Measurements from ENCODE around the gene PRICKLE2.

Gene PRICKLE2

GRCh38 chr3:64073158-64073761, 152.0 kb downstream of the PRICKLE2 start:
- Histone ChIP-seq H3K27me3 (ENCODE audit: insufficient read depth, low read length) (no peaks in the 10 kb centered on the region), H2AFZ (ENCODE audit: low read length) (no peak overlapping the region)

GRCh38 chr3:64072126-64072525, 153.1 kb downstream of the PRICKLE2 start:
- Histone ChIP-seq H2AFZ (ENCODE audit: low read length) (no peak overlapping the region), H3K4me1 (ENCODE audit: insufficient read depth, low read length, severe bottlenecking) (no peaks in the 10 kb centered on the region), H3K9me3 (ENCODE audit: low read length) (no peaks in the 10 kb centered on the region), H3K9me2 (ENCODE audit: low read depth, low read length) (no peaks in the 10 kb centered on the region), H3K27me3 (ENCODE audit: insufficient read depth, low read length) (no peaks in the 10 kb centered on the region; the same call in 1 of the 2 replicates), H3K4me2 (ENCODE audit: low read length) (no peak overlapping the region), H4K20me1 (ENCODE audit: insufficient read depth, low read length) (no peaks in the 10 kb centered on the region), H3K79me2 (ENCODE audit: insufficient read depth, low read length) (no peaks in the 10 kb centered on the region), H3K36me3 (ENCODE audit: insufficient read depth, low read length) (no peaks in the 10 kb centered on the region), H3F3A (ENCODE audit: insufficient read depth, low read length) (no peaks in the 10 kb centered on the region), H3K27ac (ENCODE audit: low read depth, low read length, poor library complexity, severe bottlenecking) (no peak overlapping the region), H3K9ac (ENCODE audit: low read length) (no peak overlapping the region), H3K4me3 (ENCODE audit: low read depth, low read length, poor library complexity, severe bottlenecking) (no peak overlapping the region)
- no peak for TF ChIP-seq EZH2 (IDR thresholded peaks at IDR 0.05; ENCODE audit: borderline replicate concordance, low read length)
- no peak for TF ChIP-seq CTCF (IDR thresholded peaks at IDR 0.05; ENCODE audit: low read length)

More at GRCh38 chr3:64073158-64073761, 152.0 kb downstream of the PRICKLE2 start:
- Histone ChIP-seq H3K9me2 (ENCODE audit: low read depth, low read length) (no peaks in the 10 kb centered on the region), H3K4me1 (ENCODE audit: insufficient read depth, low read length, severe bottlenecking) (no peaks in the 10 kb centered on the region), H3F3A (ENCODE audit: insufficient read depth, low read length) (no peaks in the 10 kb centered on the region), H3K4me3 (ENCODE audit: low read depth, low read length, poor library complexity, severe bottlenecking) (no peak overlapping the region), H3K4me2 (ENCODE audit: low read length) (no peak overlapping the region), H3K36me3 (ENCODE audit: insufficient read depth, low read length) (no peaks in the 10 kb centered on the region), H4K20me1 (ENCODE audit: insufficient read depth, low read length) (no peaks in the 10 kb centered on the region), H3K27ac (ENCODE audit: low read depth, low read length, poor library complexity, severe bottlenecking) (no peak overlapping the region), H3K79me2 (ENCODE audit: insufficient read depth, low read length) (no peaks in the 10 kb centered on the region), H3K9ac (ENCODE audit: low read length) (no peak overlapping the region), H3K9me3 (ENCODE audit: low read length) (no peaks in the 10 kb centered on the region)
- TF ChIP-seq EZH2 (IDR thresholded peaks at IDR 0.05; ENCODE audit: borderline replicate concordance, low read length) = no peak
- no peak for TF ChIP-seq CTCF (IDR thresholded peaks at IDR 0.05; ENCODE audit: low read length)

- no peak for TF ChIP-seq EZH2 (IDR thresholded peaks at IDR 0.05; ENCODE audit: borderline replicate concordance, low read length)
- no peak for TF ChIP-seq CTCF (IDR thresholded peaks at IDR 0.05; ENCODE audit: low read length)
- no peaks in the 10 kb centered on the region for H3K79me2 ChIP-seq (ENCODE audit: insufficient read depth, low read length)
- H2AFZ ChIP-seq (ENCODE audit: low read length) = no peak overlapping the region
- H3K4me2 ChIP-seq (ENCODE audit: low read length) = no peak overlapping the region
- no peaks in the 10 kb centered on the region for H3K36me3 ChIP-seq (ENCODE audit: insufficient read depth, low read length)
- H3F3A ChIP-seq (ENCODE audit: insufficient read depth, low read length) = no peaks in the 10 kb centered on the region
- H4K20me1 ChIP-seq (ENCODE audit: insufficient read depth, low read length) = no peaks in the 10 kb centered on the region
- H3K9me2 ChIP-seq (ENCODE audit: low read depth, low read length) = no peaks in the 10 kb centered on the region
- H3K9ac ChIP-seq (ENCODE audit: low read length) = no peak overlapping the region
- no peaks in the 10 kb centered on the region for H3K4me1 ChIP-seq (ENCODE audit: insufficient read depth, low read length, severe bottlenecking)
- H3K4me3 ChIP-seq (ENCODE audit: low read depth, low read length, poor library complexity, severe bottlenecking) = no peak overlapping the region
- H3K9me3 ChIP-seq (ENCODE audit: low read length) = no peaks in the 10 kb centered on the region
- no peaks in the 10 kb centered on the region; the same call in 1 of the 2 replicates for H3K27me3 ChIP-seq (ENCODE audit: insufficient read depth, low read length)
- H3K27ac ChIP-seq (ENCODE audit: low read depth, low read length, poor library complexity, severe bottlenecking) = no peak overlapping the region
Observed at GRCh38 chr3:64070704-64071103, 154.6 kb downstream of the PRICKLE2 start.
